IMR-90 (cell line): ENCODE results near the gene TPM2.

ENCODE experiments used
- BHLHE40 ChIP-seq: fragments of 150-350 bp; IDR thresholded peaks from 2 replicates; pipeline ENCODE4 v1.6.1; 2016; ENCODE audit warnings: mild to moderate bottlenecking, low read depth, low read length
- CHD1 ChIP-seq: IDR thresholded peaks from 2 replicates; pipeline ENCODE4 v1.6.1; 2012; ENCODE audit warnings: low read depth, low read length, improper control_type of control experiment
- CTCF ChIP-seq: conservative IDR thresholded peaks from 2 replicates; pipeline ENCODE4 v1.5.1; 2012; ENCODE audit warnings: mild to moderate bottlenecking, low read depth, low read length, improper control_type of control experiment
- FOS ChIP-seq: fragments of 150-350 bp; IDR thresholded peaks from 2 replicates; pipeline ENCODE4 v1.6.1; 2016; ENCODE audit warnings: low read depth, low read length
- MAZ ChIP-seq: IDR thresholded peaks from 2 replicates; pipeline ENCODE4 v1.6.1; 2012; ENCODE audit warnings: low read depth, mild to moderate bottlenecking, low read length, improper control_type of control experiment, moderate library complexity, borderline replicate concordance
- POLR2A ChIP-seq: IDR thresholded peaks from 2 replicates; pipeline ENCODE4 v1.6.1; 2012; ENCODE audit warnings: mild to moderate bottlenecking, low read depth, low read length
- RAD21 ChIP-seq: IDR thresholded peaks from 2 replicates; pipeline ENCODE4 v1.6.1; 2012; ENCODE audit warnings: low read length, improper control_type of control experiment
- RCOR1 ChIP-seq: IDR thresholded peaks from 2 replicates; pipeline ENCODE4 v1.6.1; 2012; ENCODE audit warnings: mild to moderate bottlenecking, low read length, improper control_type of control experiment; ENCODE audit not compliant: insufficient replicate concordance
- RFX5 ChIP-seq: IDR thresholded peaks from 2 replicates; pipeline ENCODE4 v1.8.0; 2012; ENCODE audit warnings: low read depth, mild to moderate bottlenecking, low read length, moderate library complexity
- SMC3 ChIP-seq: fragments of 150-350 bp; IDR thresholded peaks from 2 replicates; pipeline ENCODE4 v1.6.1; 2016; ENCODE audit warnings: low read depth, mild to moderate bottlenecking, antibody characterized with exemption, low read length, moderate library complexity

DNA sequence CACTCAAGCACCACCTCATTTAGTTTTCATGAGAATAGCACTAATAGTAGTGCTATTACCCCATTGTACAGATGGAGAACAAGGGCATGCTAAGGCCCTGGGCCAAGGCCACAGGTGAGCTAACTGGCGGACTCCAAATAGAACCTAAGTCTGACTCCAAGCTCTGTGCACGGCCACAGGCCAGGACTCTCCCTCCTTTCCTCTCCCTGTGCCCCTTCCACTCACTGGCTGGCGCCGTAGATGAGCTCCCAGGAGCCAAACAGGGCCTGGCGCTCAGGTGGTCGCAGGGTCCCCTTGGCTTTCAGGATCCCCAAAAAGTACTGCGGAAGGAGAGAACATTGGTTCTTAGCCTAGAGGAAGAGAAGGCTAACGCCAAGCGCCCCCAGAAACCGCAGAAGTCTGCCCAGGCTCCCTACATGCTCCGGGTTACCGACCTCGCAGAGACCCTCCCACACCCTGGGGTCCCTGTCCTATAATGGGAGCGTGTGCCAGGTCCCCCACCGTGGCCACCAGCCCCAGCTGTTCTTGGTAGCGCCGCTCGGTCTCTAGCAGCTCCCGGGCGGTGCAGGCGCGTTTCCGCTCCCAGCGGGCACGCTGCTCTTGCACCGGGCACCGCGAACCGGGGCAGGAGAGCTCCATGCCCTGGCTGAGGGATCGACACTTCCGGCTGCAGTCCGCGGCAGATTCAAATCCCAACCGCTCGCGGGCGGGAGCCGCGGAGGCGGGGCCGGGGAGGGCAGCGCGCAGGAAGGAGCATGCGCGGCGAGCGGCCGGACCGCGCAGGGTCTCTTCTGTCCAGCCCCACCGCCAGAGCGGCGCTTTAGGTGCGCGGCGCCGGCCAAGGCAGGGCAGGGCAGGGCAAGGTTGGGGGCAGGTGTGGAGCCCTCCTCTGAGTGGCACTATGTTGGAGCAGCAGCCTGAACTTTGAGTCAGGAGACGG, 24.9 kb downstream of the TPM2 start, which contains the start of gene ARHGEF39:
- TF ChIP-seq POLR2A, result peak; percentile 24; the same call in 1 of the 2 replicates
- TF ChIP-seq SMC3, result no peak
- peak; percentile 23; the same call in 1 of the 2 replicates for TF ChIP-seq CTCF
- no peak for TF ChIP-seq FOS
- TF ChIP-seq MAZ, result peak; percentile 94; the same call in 1 of the 2 replicates
- TF ChIP-seq RAD21, result no peak
- no peak for TF ChIP-seq RCOR1
- no peak for TF ChIP-seq CHD1
- no peak for TF ChIP-seq BHLHE40
- TF ChIP-seq RFX5, result no peak
